Endothelial cell of umbilical vein (primary cell): Measurements from ENCODE around the gene PDE3A. TPM values are rescaled to one million over a fixed set of nuclear protein-coding genes. Genes with fewer than 3 reads are reported as not detected.

Source experiments
- BruUV-seq: library from RNA; stranded (reverse); fragments of 400-500 nt; replicated peaks from 2 replicates; lab custom pipeline; 2021; lab: Mats Ljungman, UMichigan
- CTCF ChIA-PET: fragments of 300-600, 350-600 bp; sonication (Branson Sonifier 250); formaldehyde crosslinking; loops from one replicate; lab custom pipeline; 2021; ENCODE audit warnings: antibody characterized with exemption, inconsistent platforms; lab: Charles Lee
- POLR2A ChIA-PET: fragments of 300-600, 350-600 bp; sonication (Branson Sonifier 250); formaldehyde crosslinking; loops from one replicate; lab custom pipeline; 2021; ENCODE audit warnings: antibody characterized with exemption, inconsistent platforms; lab: Charles Lee
- DNase-seq: peaks from one replicate; pipeline ENCODE4 v3.0.0-alpha.2; 2011; ENCODE audit warnings: low read depth, low spot score
- FAIRE-seq: peaks from 2 replicates; lab custom pipeline; 2011; peaks lifted over from hg19 to GRCh38; lab: Jason Lieb, UNC
- H2AFZ ChIP-seq: 2 replicates; pipeline ENCODE4 v1.6.0; 2012; ENCODE audit warnings: low read depth, low read length, control low read depth, inconsistent platforms
- H3K27ac ChIP-seq: 2 replicates; pipeline ENCODE4 v1.5.1; 2011; ENCODE audit warnings: low read depth, mild to moderate bottlenecking, control low read depth, low read length, moderate library complexity; ENCODE audit not compliant: insufficient read depth
- H3K27me3 ChIP-seq, 2 experiments: 2 replicates each; pipeline versions ENCODE4 v1.6.0 to v1.6.1; 2011; ENCODE audit warnings: low read length in 2 of 2, mixed read lengths in 1 of 2; ENCODE audit not compliant: control insufficient read depth in 2 of 2, insufficient read depth in 2 of 2
- H3K36me3 ChIP-seq, 2 experiments: 2 replicates in 1 of 2; 3 replicates in 1 of 2; pipeline ENCODE4 v1.5.1; 2011; ENCODE audit warnings: low read length in 2 of 2, mild to moderate bottlenecking in 1 of 2, moderate library complexity in 1 of 2; ENCODE audit not compliant: control insufficient read depth in 2 of 2, insufficient read depth in 2 of 2; ENCODE audit errors: extremely low read depth in 1 of 2
- H3K4me1 ChIP-seq: 3 replicates; pipeline ENCODE4 v1.5.1; 2011; ENCODE audit warnings: mild to moderate bottlenecking, low read length; ENCODE audit not compliant: control insufficient read depth, insufficient read depth; ENCODE audit errors: extremely low read depth
- H3K4me2 ChIP-seq: 2 replicates; pipeline ENCODE4 v1.6.1; 2011; ENCODE audit warnings: low read length, control low read depth, mixed read lengths; ENCODE audit not compliant: insufficient read depth
- H3K4me3 ChIP-seq, 3 experiments: fragments of 200-600 bp in 1 of 3; sonication (generic), shearing (Covaris generic) in 1 of 3; replicated peaks in 1 of 3; 2 replicates each; pipeline ENCODE4 v1.5.1; 2011 to 2016; ENCODE audit warnings: control low read depth in 3 of 3, low read length in 3 of 3, mild to moderate bottlenecking in 2 of 3, inconsistent platforms in 1 of 3, low read depth in 1 of 3, moderate library complexity in 1 of 3; ENCODE audit not compliant: insufficient read depth in 1 of 3
- H3K79me2 ChIP-seq: 2 replicates; pipeline ENCODE4 v1.6.0; 2012; ENCODE audit warnings: low read length, inconsistent platforms; ENCODE audit not compliant: control insufficient read depth, insufficient read depth
- H3K9ac ChIP-seq: replicated peaks from 2 replicates; pipeline ENCODE3; 2011; ENCODE audit warnings: low read length, control low read depth; ENCODE audit not compliant: insufficient read depth; ENCODE audit errors: extremely low read depth
- H3K9me1 ChIP-seq: replicated peaks from 3 replicates; pipeline ENCODE4 v1.6.0; 2011; ENCODE audit warnings: mild to moderate bottlenecking, low read length; ENCODE audit not compliant: control insufficient read depth, insufficient read depth; ENCODE audit errors: extremely low read depth
- H3K9me3 ChIP-seq: replicated peaks from 2 replicates; pipeline ENCODE4 v1.5.1; 2012; ENCODE audit warnings: low read length, inconsistent platforms; ENCODE audit not compliant: control insufficient read depth, insufficient read depth
- H4K20me1 ChIP-seq: replicated peaks from 2 replicates; pipeline ENCODE3; 2011; ENCODE audit warnings: mild to moderate bottlenecking, low read length; ENCODE audit not compliant: control insufficient read depth, insufficient read depth; ENCODE audit errors: extremely low read depth
- CTCF ChIP-seq, 2 donors: IDR thresholded peaks; 1 replicate in 1 of 2; 2 replicates in 1 of 2; pipeline ENCODE4 v1.5.1; 2011; ENCODE audit warnings: low read length in 2 of 2, mild to moderate bottlenecking in 2 of 2, moderate library complexity in 2 of 2, control low read depth in 1 of 2, inconsistent platforms in 1 of 2, low read depth in 1 of 2; ENCODE audit not compliant: insufficient read depth in 1 of 2; ENCODE audit errors: extremely low read depth in 1 of 2
- EZH2 ChIP-seq: IDR thresholded peaks from 2 replicates; pipeline ENCODE4 v1.6.1; 2012; ENCODE audit warnings: borderline replicate concordance, low read depth, mild to moderate bottlenecking, moderate library complexity, low read length, inconsistent platforms; ENCODE audit not compliant: severe bottlenecking
- FOS ChIP-seq: IDR thresholded peaks from 2 replicates; pipeline ENCODE4 v1.6.1; 2011; ENCODE audit warnings: mild to moderate bottlenecking, low read length, moderate library complexity, borderline replicate concordance; ENCODE audit not compliant: insufficient read depth
- GATA2 ChIP-seq: IDR thresholded peaks from 2 replicates; pipeline ENCODE4 v1.7.0; 2011; ENCODE audit warnings: low read depth, mild to moderate bottlenecking, moderate library complexity, mixed read lengths, low read length; ENCODE audit not compliant: insufficient read length, insufficient read depth
- JUN ChIP-seq: IDR thresholded peaks from 2 replicates; pipeline ENCODE4 v1.6.1; 2011; ENCODE audit warnings: borderline replicate concordance, low read depth; ENCODE audit not compliant: insufficient read length, insufficient read depth
- MAX ChIP-seq: IDR thresholded peaks from 2 replicates; pipeline ENCODE4 v1.6.1; 2011; ENCODE audit not compliant: insufficient read depth, insufficient read length
- MYC ChIP-seq: IDR thresholded peaks from one replicate; pipeline ENCODE4 v1.6.1; 2011; ENCODE audit warnings: mild to moderate bottlenecking, low read depth, low read length
- POLR2A ChIP-seq: IDR thresholded peaks from 2 replicates; pipeline ENCODE4 v1.6.1; 2012; ENCODE audit warnings: low read depth, mild to moderate bottlenecking, control low read depth, low read length
- POLR2AphosphoS5 ChIP-seq: IDR thresholded peaks from 2 replicates; pipeline ENCODE4 v1.6.1; 2012; ENCODE audit warnings: low read depth, mild to moderate bottlenecking, control low read depth, low read length, moderate library complexity; ENCODE audit not compliant: insufficient read depth
- dilution Hi-C: fragments of 300-500 bp; cut with MboI; formaldehyde crosslinking; loops from one replicate; pipeline ENCODE4 v1.15.0; 2019; ENCODE audit warnings: low sequenced_read_pairs; ENCODE audit not compliant: extremely low pct_ligation_motif_present
- intact Hi-C: fragments of 100-400 bp; cut with micrococcal nuclease; formaldehyde crosslinking; loops from one replicate; pipeline ENCODE4 v1.10.0; 2022
- polyA plus RNA-seq, 4 experiments: library from polyadenylated mRNA; depleted of rRNA in 3 of 4; stranded (reverse) in 3 of 4; unstranded in 1 of 4; fragments of >200 nt; gene quantifications; 2 replicates each; pipeline versions ENCODE4 v1.2.1 to v1.2.3, GENCODE V29; 2011 to 2012; ENCODE audit warnings: missing spikeins in 1 of 4
- total RNA-seq: library from RNA; stranded (reverse); gene quantifications from 2 replicates; pipeline ENCODE4 v1.2.3, GENCODE V29; 2021

PDE3A gene
- total and polyA plus RNA-seq, 2 donors (not counting 3 experiments of a cell fraction or from before 2014, with no cell fraction given): 14.0 to 27.4 TPM

GRCh38 chr12:20426957-20427356 is 58.6 kb downstream of the PDE3A start:
- POLR2A ChIA-PET: no interaction called here
- Histone ChIP-seq H4K20me1 (no peaks in the 10 kb centered on the region), H3K79me2 (no peaks in the 10 kb centered on the region), H3K9ac (no peak overlapping the region), H3K4me1 (no peaks in the 10 kb centered on the region), H3K27me3 (no peaks in the 10 kb centered on the region), H2AFZ (no peak overlapping the region), H3K4me3 (no peak overlapping the region), H3K27ac (no peak overlapping the region), H3K36me3 (no peaks in the 10 kb centered on the region), H3K9me1 (no peaks in the 10 kb centered on the region), H3K4me2 (no peak overlapping the region), H3K9me3 (no peaks in the 10 kb centered on the region)
- CTCF ChIA-PET: no interaction called here
- FAIRE-seq (no peak), DNase-seq (no peak)
- no TSS peak for BruUV-seq
- no peak for TF ChIP-seq JUN
- dilution Hi-C loops (no loop called here), intact Hi-C loops (no loop called here)

- ChIA-PET POLR2A (no interaction called here), CTCF (no interaction called here)
- no TSS peak for BruUV-seq
- Histone ChIP-seq H3K4me1 (no peaks in the 10 kb centered on the region), H3K36me3 (no peaks in the 10 kb centered on the region), H4K20me1 (no peaks in the 10 kb centered on the region), H3K9ac (no peak overlapping the region), H3K79me2 (peaks cover 7% of the 10 kb centered on the region), H2AFZ (no peak overlapping the region), H3K4me3 (no peak overlapping the region), H3K9me3 (no peaks in the 10 kb centered on the region), H3K9me1 (no peaks in the 10 kb centered on the region), H3K4me2 (no peak overlapping the region), H3K27me3 (no peaks in the 10 kb centered on the region), H3K27ac (no peak overlapping the region)
- dilution Hi-C loops: no loop called here
- TF ChIP-seq GATA2: no peak
- TF ChIP-seq FOS: no peak
- no peak for TF ChIP-seq JUN
- TF ChIP-seq POLR2AphosphoS5: no peak
- TF ChIP-seq CTCF (IDR thresholded peaks at IDR 0.05; ENCODE audit: extremely low read depth in 1 of 2, insufficient read depth in 1 of 2, low read depth in 1 of 2, low read length in 2 of 2): no peak
- no peak for TF ChIP-seq MYC
- TF ChIP-seq MAX: no peak
- TF ChIP-seq EZH2: no peak
- no peak for TF ChIP-seq POLR2A
- DNase-seq (no peak), FAIRE-seq (no peak)
- intact Hi-C loops: no loop called here
These were observed 61.5 kb downstream of the PDE3A start for GRCh38 chr12:20429852-20430251.
